ENCODE measurements around the gene KCNQ1OT1.

Gene KCNQ1OT1

GRCh38 chr11:2701230-2701629 lies 1.4 kb upstream of the KCNQ1OT1 start:
- DNase-seq, result no peak

GRCh38 chr11:2700415-2701211 lies 819 bp upstream of the KCNQ1OT1 start:
- peak; percentile 71 for DNase-seq

GRCh38 chr11:2699185-2699530 lies 636 bp downstream of the KCNQ1OT1 start:
- no peak for DNase-seq

GRCh38 chr11:2698386-2699184 lies 1.2 kb downstream of the KCNQ1OT1 start:
- no peak for DNase-seq

GRCh38 chr11:2697866-2698265 lies 1.9 kb downstream of the KCNQ1OT1 start:
- DNase-seq, result no peak

- no peak for DNase-seq
Measured at GRCh38 chr11:2696455-2696854, 3.3 kb downstream of the KCNQ1OT1 start.

- no peak for DNase-seq
Measured at GRCh38 chr11:2694995-2695939, 4.5 kb downstream of the KCNQ1OT1 start.

GRCh38 chr11:2694495-2694894 lies 5.3 kb downstream of the KCNQ1OT1 start:
- no peak for DNase-seq

GRCh38 chr11:2693271-2694261 lies 6.2 kb downstream of the KCNQ1OT1 start:
- no peak for DNase-seq

- DNase-seq, result peak; percentile 44
Measured at GRCh38 chr11:2691991-2692875, 7.6 kb downstream of the KCNQ1OT1 start.

GRCh38 chr11:2691355-2691761 lies 8.4 kb downstream of the KCNQ1OT1 start:
- DNase-seq, result peak; percentile 23

- DNase-seq, result peak; percentile 24
Measured at GRCh38 chr11:2690596-2691354, 9.0 kb downstream of the KCNQ1OT1 start.

GRCh38 chr11:2689651-2690575 lies 9.9 kb downstream of the KCNQ1OT1 start:
- DNase-seq, result peak; percentile 43

- no peak for DNase-seq
Measured at GRCh38 chr11:2688381-2689231, 11.2 kb downstream of the KCNQ1OT1 start.

GRCh38 chr11:2687782-2688191 lies 12.0 kb downstream of the KCNQ1OT1 start:
- no peak for DNase-seq

GRCh38 chr11:2687223-2687530 lies 12.6 kb downstream of the KCNQ1OT1 start:
- DNase-seq, result no peak

GRCh38 chr11:2686360-2687222 lies 13.2 kb downstream of the KCNQ1OT1 start:
- DNase-seq, result no peak

Data from retina (tissue), 1 donor.